K562 (cell line): ENCODE results near the gene SYMPK. TPM values are rescaled to one million over a fixed set of nuclear protein-coding genes. Genes with fewer than 3 reads are reported as not detected.

Source experiments
- ATAC-seq: fragments of 200-7000 bp; cut with Tn5 transposase; 3 replicates; pipeline ENCODE4 v1.9.1; 2020; ENCODE audit warnings: moderate library complexity
- BruUV-seq: library from RNA; stranded (reverse); fragments of 400-500 nt; replicated peaks from 2 replicates; lab custom pipeline; 2021; lab: Mats Ljungman, UMichigan
- CTCF ChIA-PET: fragments of 300-600 bp; formaldehyde crosslinking; extraction: SDS; loops from one replicate; lab custom pipeline; 2021; ENCODE audit warnings: low intra/inter-chr PET ratio; lab: Yijun Ruan, JAX
- POLR2A ChIA-PET: fragments of 300-600, 350-650 bp; sonication (Branson Sonifier 250); formaldehyde crosslinking; extraction: SDS; loops from one replicate; lab custom pipeline; 2021; ENCODE audit warnings: antibody characterized with exemption, inconsistent platforms; lab: Yijun Ruan, JAX
- DNase-seq, 4 experiments: peaks; one replicate each; pipeline versions ENCODE4 v3.0.0 to v3.0.0-alpha.2; 2011 to 2018; ENCODE audit warnings: low spot score in 3 of 4, mixed read lengths in 3 of 4; ENCODE audit errors: extremely low read depth in 1 of 4
- FAIRE-seq: peaks from 2 replicates; lab custom pipeline; 2011; peaks lifted over from hg19 to GRCh38; lab: Jason Lieb, UNC
- H2AFZ ChIP-seq: 2 replicates; pipeline ENCODE4 v1.6.0; 2011; ENCODE audit warnings: low read depth, low read length, control low read depth, inconsistent platforms
- H3K27ac ChIP-seq: fragments of 200-600 bp; 3 replicates; pipeline ENCODE4 v1.8.0; 2011; ENCODE audit warnings: low read depth, mild to moderate bottlenecking, control low read depth, inconsistent platforms, low read length, moderate library complexity, mixed read lengths; ENCODE audit errors: extremely low read depth
- H3K27me3 ChIP-seq, 2 experiments: fragments of 300-600 bp in 1 of 2; 2 replicates in 1 of 2; 3 replicates in 1 of 2; pipeline versions ENCODE4 v1.6.0 to v1.8.0; 2011; ENCODE audit warnings: inconsistent platforms in 2 of 2, low read length in 2 of 2, mild to moderate bottlenecking in 1 of 2, mixed read lengths in 1 of 2, moderate library complexity in 1 of 2; ENCODE audit not compliant: control insufficient read depth in 2 of 2, insufficient read depth in 2 of 2
- H3K36me3 ChIP-seq: fragments of 300-600 bp; 3 replicates; pipeline ENCODE4 v1.8.0; 2011; ENCODE audit warnings: mild to moderate bottlenecking, low read length, inconsistent platforms; ENCODE audit not compliant: control insufficient read depth, insufficient read depth
- H3K4me1 ChIP-seq, 2 experiments: fragments of 200-600 bp in 1 of 2; replicated peaks in 1 of 2; 2 replicates in 1 of 2; 3 replicates in 1 of 2; pipeline versions ENCODE4 v1.5.1 to v1.8.0; 2011; ENCODE audit warnings: inconsistent platforms in 2 of 2, low read length in 2 of 2, mild to moderate bottlenecking in 1 of 2, mixed read lengths in 1 of 2, moderate library complexity in 1 of 2; ENCODE audit not compliant: control insufficient read depth in 2 of 2, insufficient read depth in 2 of 2
- H3K4me2 ChIP-seq: 2 replicates; pipeline ENCODE4 v1.6.1; 2011; ENCODE audit warnings: low read length, control low read depth, inconsistent platforms, mixed read lengths; ENCODE audit not compliant: insufficient read depth
- H3K4me3 ChIP-seq: fragments of 200-600 bp; sonication (generic), shearing (Covaris generic); 2 replicates; pipeline ENCODE4 v1.5.1; 2016; ENCODE audit warnings: control low read depth, inconsistent platforms
- H3K79me2 ChIP-seq: fragments of 200-600 bp; 3 replicates; pipeline ENCODE4 v1.8.0; 2011; ENCODE audit warnings: low read length, inconsistent platforms; ENCODE audit not compliant: control insufficient read depth, insufficient read depth
- H3K9ac ChIP-seq, 2 experiments: 2 replicates each; pipeline versions ENCODE4 v1.6.0 to v1.6.1; 2011; ENCODE audit warnings: low read depth in 2 of 2, low read length in 2 of 2, control low read depth in 1 of 2, inconsistent platforms in 1 of 2, mild to moderate bottlenecking in 1 of 2, mixed read lengths in 1 of 2; ENCODE audit not compliant: insufficient read depth in 1 of 2
- H3K9me1 ChIP-seq: one replicate; pipeline ENCODE4 v1.6.0; 2011; ENCODE audit warnings: inconsistent platforms, mild to moderate bottlenecking, low read length, moderate library complexity; ENCODE audit not compliant: control insufficient read depth, insufficient read depth
- H3K9me3 ChIP-seq: replicated peaks from 2 replicates; pipeline ENCODE4 v1.5.1; 2011; ENCODE audit warnings: low read depth, low read length, inconsistent platforms; ENCODE audit not compliant: control insufficient read depth, insufficient read depth
- H4K20me1 ChIP-seq: replicated peaks from 2 replicates; pipeline ENCODE4 v1.6.1; 2011; ENCODE audit warnings: low read length, inconsistent platforms, mixed read lengths; ENCODE audit not compliant: control insufficient read depth, insufficient read depth
- CBX1 ChIP-seq: sonication (generic); IDR thresholded peaks from 2 replicates; pipeline ENCODE4 v1.6.1; 2016; ENCODE audit warnings: antibody characterized with exemption, low read depth, mild to moderate bottlenecking
- GTF3C2 ChIP-seq: IDR thresholded peaks from 3 replicates; pipeline ENCODE4 v1.6.1; 2011; ENCODE audit warnings: borderline replicate concordance, mild to moderate bottlenecking, moderate library complexity; ENCODE audit not compliant: insufficient read length; ENCODE audit errors: extremely low read depth
- MCM5 ChIP-seq: fragments of 450-650 bp; IDR thresholded peaks from 2 replicates; pipeline ENCODE4 v1.6.1; 2016; ENCODE audit warnings: low read depth
- POLR2A ChIP-seq: fragments of 450-650 bp; conservative IDR thresholded peaks from 2 replicates; pipeline ENCODE4 v1.6.1; 2016
- POLR2G ChIP-seq: fragments of 200-400 bp; formaldehyde crosslinking; IDR thresholded peaks from 2 replicates; pipeline ENCODE4 v1.6.1; 2017; ENCODE audit warnings: low read depth, mild to moderate bottlenecking, antibody characterized with exemption, low read length, moderate library complexity
- SUPT5H ChIP-seq: fragments of 450-650 bp; IDR thresholded peaks from 2 replicates; pipeline ENCODE4 v1.6.1; 2016
- WGBS: fragments of 100-300 bp; shearing (Covaris generic); methylation state at CpG from one replicate; pipeline ENCODE4 v1.1.6; 2016; ENCODE audit warnings: low coverage, mixed read lengths; ENCODE audit not compliant: insufficient coverage; ENCODE audit errors: missing lambda C conversion rate; 5-methylcytosine and 5-hydroxymethylcytosine counted together
- in situ Hi-C: fragments of 300-500 bp; cut with MboI; formaldehyde crosslinking; loops from 4 replicates; pipeline ENCODE4 v1.15.0; 2018; ENCODE audit warnings: inconsistent platforms, mixed read lengths
- intact Hi-C: fragments of 100-400 bp; cut with micrococcal nuclease; formaldehyde crosslinking; loops from 2 replicates; pipeline ENCODE4 v1.14.2; 2022
- polyA plus RNA-seq, 8 experiments: library from polyadenylated mRNA; depleted of rRNA in 4 of 8; stranded (reverse) in 5 of 8; unstranded in 3 of 8; fragments of >200 nt; fragmentation: Nextera tagmentation in 2 of 8; fragmentation: Illumina TruSeq in 1 of 8; extraction: Ambion mirVana in 2 of 8; extraction: Trizol in 1 of 8; gene quantifications; 2 replicates each; pipeline versions ENCODE4 v1.2.1 to v1.2.3, GENCODE V29; 2011 to 2014; ENCODE audit warnings: inconsistent platforms in 1 of 8, missing spikeins in 1 of 8
- total RNA-seq, 7 experiments: library from RNA; depleted of rRNA in 6 of 7; stranded (reverse); fragments of >200 nt in 6 of 7; fragmentation: Illumina TruSeq in 2 of 7; extraction: Trizol in 2 of 7; gene quantifications; 2 replicates each; pipeline versions ENCODE4 v1.2.1 to v1.2.3, GENCODE V29; 2011 to 2021; ENCODE audit warnings: low replicate concordance in 1 of 7

The SYMPK gene
- total and polyA plus RNA-seq, 9 of the 15 experiments (the other 6 are each of a cell fraction or from before 2014, with no cell fraction given) = 0.73 to 95.5 (median 58.4) TPM

GRCh38 chr19:45822716-45823115 is 40.2 kb downstream of the SYMPK start (continued):
- TF ChIP-seq GTF3C2 (no peak), MCM5 (no peak)

- H4K20me1 ChIP-seq = peaks cover 13% of the 10 kb centered on the region; the same call in 1 of the 2 replicates
- CTCF ChIA-PET = interaction anchor here (0.7 kb wide), 1 partner anchor 443 kb away, joined by 3 read pairs; no protein-coding TSS in a partner anchor
- no peak overlapping the region for H3K4me3 ChIP-seq
- H3K4me2 ChIP-seq = no peak overlapping the region
- no peaks in the 10 kb centered on the region for H3K79me2 ChIP-seq
- TF ChIP-seq POLR2G (peak; percentile 54), SUPT5H (peak; percentile 25; the same call in 1 of the 2 replicates), CBX1 (no peak), POLR2A (peak; percentile 41)
- intact Hi-C loops = no loop called here
- H2AFZ ChIP-seq = no peak overlapping the region
- DNase-seq = no peak
- H3K9ac ChIP-seq = no peak overlapping the region
- ATAC-seq = no peak
- BruUV-seq = no TSS peak
- FAIRE-seq = no peak
- in situ Hi-C loops = no loop called here
- peaks cover 68% of the 10 kb centered on the region; the same call in 2 of the 3 replicates for H3K36me3 ChIP-seq
- no peaks in the 10 kb centered on the region for H3K27me3 ChIP-seq
- H3K4me1 ChIP-seq = peaks cover 0 to 27% of the 10 kb centered on the region in 2 experiments; a peak in 3 of 5 replicates
- no peaks in the 10 kb centered on the region for H3K9me3 ChIP-seq
- H3K27ac ChIP-seq = no peak overlapping the region
- H3K9me1 ChIP-seq = peaks cover 5% of the 10 kb centered on the region
- WGBS = 73% methylated on average over 10 of the region's 10 CpGs
- POLR2A ChIA-PET = interaction anchor here (0.6 to 1.0 kb wide), 2 partner anchors 8 to 16 kb away, joined by 3 to 4 read pairs; no protein-coding TSS in a partner anchor
Measured at GRCh38 chr19:45821570-45821969, 41.4 kb downstream of the SYMPK start.
